GM19099 (cell line): ENCODE results near the gene RPL37A.

Experiments
- POLR2A ChIP-seq: IDR thresholded peaks from 3 replicates; pipeline ENCODE4 v1.6.1; 2011; ENCODE audit warnings: low read depth; ENCODE audit not compliant: insufficient read length; ENCODE audit errors: extremely low read depth

The RPL37A gene

DNA sequence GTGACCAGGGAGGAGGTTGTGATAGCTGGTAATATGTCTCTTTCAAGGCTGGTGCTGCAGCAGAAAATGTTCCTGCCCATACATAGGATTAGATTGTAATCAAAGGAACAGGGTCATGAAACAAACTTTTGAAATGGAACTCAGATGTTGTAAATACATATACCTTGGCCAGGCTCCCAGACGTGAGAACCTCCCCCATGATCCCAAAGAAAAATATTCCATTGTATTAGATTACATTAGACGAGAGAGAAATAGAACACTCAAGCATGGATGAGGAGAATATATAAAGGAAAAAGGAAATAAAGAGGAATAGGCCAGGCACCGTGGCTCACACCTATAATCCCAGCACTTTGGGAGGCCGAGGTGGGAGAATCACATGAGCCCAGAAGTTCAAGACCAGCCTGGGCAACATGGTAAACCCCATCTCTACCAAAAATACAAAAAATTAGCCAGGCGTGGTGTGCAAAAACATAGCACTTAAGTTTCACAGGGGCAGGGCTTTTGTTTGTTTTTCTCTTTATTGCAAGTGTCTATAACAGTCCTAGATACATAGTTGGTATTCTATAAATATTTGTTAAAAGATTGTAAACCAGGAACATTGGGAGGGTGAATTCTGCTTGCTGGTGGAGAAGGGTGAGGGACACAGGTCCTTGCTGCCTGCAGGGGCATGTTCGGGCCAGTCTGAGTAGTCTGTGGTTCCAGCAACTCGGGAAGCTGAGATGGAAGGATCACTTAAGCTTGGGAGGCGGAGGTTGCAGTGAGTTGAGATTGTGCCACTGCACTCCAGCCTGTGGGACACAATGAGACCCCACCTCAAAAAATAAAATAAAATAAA, 52.8 kb downstream of the RPL37A start:
- TF ChIP-seq POLR2A: no peak

DNA sequence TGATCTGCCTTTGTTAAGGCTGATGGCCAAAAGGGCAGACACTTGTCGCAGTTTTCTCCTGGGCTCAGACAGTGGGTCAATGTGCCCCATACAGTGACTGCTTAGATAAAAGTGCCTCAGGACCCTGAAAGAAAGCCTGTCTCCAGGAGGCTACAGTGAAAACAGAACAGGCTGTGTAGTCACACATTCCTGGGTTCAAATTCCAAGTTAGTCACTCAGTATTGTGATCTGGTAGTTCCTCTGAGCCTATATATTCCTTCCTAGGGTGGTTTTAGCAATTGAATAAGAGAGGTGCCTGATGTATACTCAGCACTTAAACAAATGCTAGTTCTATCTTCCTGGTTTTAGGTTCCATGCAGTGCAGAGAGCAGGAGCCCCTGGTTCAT, 54.4 kb downstream of the RPL37A start:
- TF ChIP-seq POLR2A: no peak
